SK-N-SH treated with all-trans-retinoic acid at 6 μM for 48 hours (cell line): ENCODE results near the gene CWC27.

ENCODE experiments used
- ARNTL ChIP-seq: fragments of 450-650 bp; formaldehyde crosslinking; IDR thresholded peaks from 2 replicates; pipeline ENCODE4 v1.5.0; 2020; ENCODE audit warnings: low read depth, mild to moderate bottlenecking, moderate library complexity, borderline replicate concordance
- CSRNP3 ChIP-seq: fragments of 250-450 bp; sonication (Bioruptor Pico); IDR thresholded peaks from 2 replicates; pipeline ENCODE4 v1.5.1; 2021; ENCODE audit warnings: mild to moderate bottlenecking, moderate library complexity
- ESRRG ChIP-seq: fragments of 250-450 bp; sonication (Bioruptor Pico); IDR thresholded peaks from 2 replicates; pipeline ENCODE4 v1.6.1; 2021; ENCODE audit warnings: mild to moderate bottlenecking
- GLIS3 ChIP-seq: fragments of 250-450 bp; sonication (Bioruptor Pico); IDR thresholded peaks from 2 replicates; pipeline ENCODE4 v1.5.0; 2020; ENCODE audit warnings: mild to moderate bottlenecking, moderate library complexity
- OSR1 ChIP-seq: fragments of 250-450 bp; sonication (Bioruptor Pico); IDR thresholded peaks from 2 replicates; pipeline ENCODE4 v1.8.0; 2022; ENCODE audit warnings: moderate library complexity, mild to moderate bottlenecking, inconsistent platforms
- PATZ1 ChIP-seq: fragments of 250-450 bp; sonication (Bioruptor Pico); IDR thresholded peaks from 2 replicates; pipeline ENCODE4 v1.8.0; 2020; ENCODE audit warnings: mild to moderate bottlenecking, moderate library complexity, borderline replicate concordance
- TCF4 ChIP-seq: fragments of 250-450 bp; sonication (Bioruptor Pico); IDR thresholded peaks from 2 replicates; pipeline ENCODE4 v1.8.0; 2021; ENCODE audit warnings: mild to moderate bottlenecking, moderate library complexity, borderline replicate concordance
- TSHZ2 ChIP-seq: fragments of 250-450 bp; sonication (Bioruptor Pico); IDR thresholded peaks from 2 replicates; pipeline ENCODE4 v1.5.0; 2020; ENCODE audit warnings: mild to moderate bottlenecking, moderate library complexity
- ZFP3 ChIP-seq: fragments of 250-450 bp; sonication (Bioruptor Pico); IDR thresholded peaks from 2 replicates; pipeline ENCODE4 v1.5.0; 2020; ENCODE audit warnings: mild to moderate bottlenecking, moderate library complexity
- ZFP30 ChIP-seq: fragments of 450-650 bp; formaldehyde crosslinking; IDR thresholded peaks from 2 replicates; pipeline ENCODE4 v1.5.0; 2022; ENCODE audit warnings: mild to moderate bottlenecking, moderate library complexity
- ZNF565 ChIP-seq: fragments of 450-650 bp; formaldehyde crosslinking; conservative IDR thresholded peaks from 2 replicates; pipeline ENCODE4 v1.5.0; 2020; ENCODE audit warnings: low read depth, mild to moderate bottlenecking, moderate library complexity

DNA sequence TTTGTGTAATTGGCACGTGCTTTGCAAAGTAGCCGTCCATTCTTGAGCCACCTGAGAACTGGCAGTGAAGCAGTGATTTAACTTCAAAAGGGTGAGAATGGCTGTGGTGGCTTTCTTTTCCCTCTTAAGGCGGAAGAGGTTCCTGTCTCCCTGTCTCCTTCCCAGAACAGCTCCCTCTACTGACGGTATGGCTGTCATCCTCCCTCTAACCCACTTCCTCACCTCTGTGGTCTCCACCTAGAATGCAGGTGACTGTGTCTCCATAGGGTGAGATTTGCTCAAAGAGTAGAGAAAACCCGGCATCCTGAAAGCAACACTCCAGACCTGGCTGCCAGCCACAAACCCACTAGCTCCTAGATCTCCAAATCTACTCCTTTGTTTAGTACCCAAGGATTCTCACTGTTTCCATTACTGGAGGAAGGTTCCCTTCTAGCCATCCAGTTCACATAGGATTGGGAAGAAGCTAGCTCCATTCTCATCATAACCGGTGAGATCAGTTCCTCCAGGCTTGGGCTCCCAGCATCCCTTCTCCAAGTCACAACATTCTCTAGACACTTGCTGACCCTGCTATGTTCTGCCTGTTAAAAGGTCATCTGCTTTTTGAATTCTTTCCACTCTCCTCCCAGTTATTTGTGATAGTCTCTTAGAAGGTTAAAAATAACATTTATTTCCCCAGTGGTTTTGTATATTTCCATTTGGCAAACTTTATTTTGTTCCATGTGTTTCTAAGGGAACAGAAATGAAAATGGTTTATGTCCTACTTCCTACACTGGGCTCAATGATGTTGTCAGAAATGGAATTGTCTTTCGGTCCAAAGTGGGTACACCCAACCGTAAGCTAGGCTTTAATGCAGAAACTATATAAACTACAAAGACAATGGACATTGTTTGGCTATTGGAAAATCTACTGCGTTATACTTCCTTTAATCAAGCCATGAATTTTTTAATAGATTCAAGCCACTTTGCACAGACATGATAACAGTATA, 269.4 kb downstream of the CWC27 start:
- no peak for TF ChIP-seq TCF4 (CRISPR knock-in tag)
- no peak for TF ChIP-seq GLIS3 (CRISPR knock-in tag)
- TF ChIP-seq ESRRG (CRISPR knock-in tag), result no peak
- no peak for TF ChIP-seq ZFP3 (CRISPR knock-in tag)
- TF ChIP-seq CSRNP3 (CRISPR knock-in tag), result no peak
- TF ChIP-seq ARNTL (CRISPR knock-in tag), result no peak
- TF ChIP-seq ZFP30 (CRISPR knock-in tag), result no peak
- no peak for TF ChIP-seq OSR1
- no peak for TF ChIP-seq ZNF565 (CRISPR knock-in tag)
- TF ChIP-seq PATZ1 (CRISPR knock-in tag), result no peak
- TF ChIP-seq TSHZ2 (CRISPR knock-in tag), result no peak
